KMS-11 (cell line): Measurements from ENCODE around the gene AGL.
"Not testable (repeated sequence)": the region's sequence is repeated elsewhere in the genome, so short reads cannot be mapped to it uniquely, and the experiment has no call there.

ENCODE experiments used
- H2AFZ ChIP-seq: fragments of 200-600 bp; sonication (generic); 2 replicates; pipeline ENCODE4 v1.6.1; 2016; ENCODE audit warnings: antibody characterized with exemption, mixed run types, low read depth
- H3K27ac ChIP-seq: fragments of 200-600 bp; sonication (generic); 2 replicates; pipeline ENCODE4 v1.6.1; 2016; ENCODE audit warnings: mild to moderate bottlenecking, mixed run types
- H3K27me3 ChIP-seq: fragments of 200-600 bp; sonication (generic); 2 replicates; pipeline ENCODE4 v1.6.1; 2017; ENCODE audit warnings: mild to moderate bottlenecking, low read depth, mixed run types, moderate library complexity; ENCODE audit not compliant: insufficient read depth
- H3K36me3 ChIP-seq: fragments of 200-600 bp; sonication (generic); 2 replicates; pipeline ENCODE4 v1.6.1; 2017; ENCODE audit warnings: mild to moderate bottlenecking, mixed run types; ENCODE audit not compliant: insufficient read depth
- H3K4me1 ChIP-seq: fragments of 200-600 bp; sonication (generic); 2 replicates; pipeline ENCODE4 v1.6.1; 2016; ENCODE audit warnings: mild to moderate bottlenecking, low read depth, mixed run types; ENCODE audit not compliant: poor library complexity, severe bottlenecking
- H3K4me2 ChIP-seq: fragments of 200-600 bp; sonication (generic); 2 replicates; pipeline ENCODE4 v1.7.0; 2016; ENCODE audit warnings: mild to moderate bottlenecking, mixed run types
- H3K4me3 ChIP-seq: fragments of 200-600 bp; sonication (generic); IDR thresholded peaks from 2 replicates; pipeline ENCODE4 v1.6.1; 2017; ENCODE audit warnings: low read depth, low read length, mixed read lengths; ENCODE audit not compliant: insufficient read depth
- H3K79me2 ChIP-seq: fragments of 200-600 bp; sonication (generic); 2 replicates; pipeline ENCODE4 v1.6.1; 2016; ENCODE audit warnings: low read depth, mixed run types; ENCODE audit not compliant: insufficient read depth
- H3K9ac ChIP-seq: fragments of 200-600 bp; sonication (generic); 2 replicates; pipeline ENCODE4 v1.6.1; 2016; ENCODE audit warnings: mild to moderate bottlenecking, mixed run types
- H4K20me1 ChIP-seq: fragments of 200-600 bp; sonication (generic); 2 replicates; pipeline ENCODE4 v1.6.1; 2016; ENCODE audit warnings: mild to moderate bottlenecking, mixed run types; ENCODE audit not compliant: insufficient read depth
- CTCF ChIP-seq: fragments of 200-600 bp; sonication (generic); conservative IDR thresholded peaks from 2 replicates; pipeline ENCODE4 v1.6.1; 2017; ENCODE audit warnings: low read depth, mild to moderate bottlenecking, antibody characterized with exemption, low read length, moderate library complexity, mixed read lengths

Gene AGL

GRCh38 chr1:99855914-99856450, 5.8 kb downstream of the AGL start:
- H3K4me3 ChIP-seq = no peak overlapping the region
- no peak overlapping the region for H3K9ac ChIP-seq
- H3K4me1 ChIP-seq = peaks cover 11% of the 10 kb centered on the region
- H3K4me2 ChIP-seq = no peak overlapping the region
- H3K27ac ChIP-seq = no peak overlapping the region
- no peak for TF ChIP-seq CTCF
- no peaks in the 10 kb centered on the region for H4K20me1 ChIP-seq
- no peak overlapping the region for H2AFZ ChIP-seq
- H3K27me3 ChIP-seq = no peaks in the 10 kb centered on the region
- no peaks in the 10 kb centered on the region for H3K36me3 ChIP-seq
- H3K79me2 ChIP-seq = no peaks in the 10 kb centered on the region

GRCh38 chr1:99857041-99857440, 6.9 kb downstream of the AGL start:
- not testable (repeated sequence) for H3K4me3 ChIP-seq, H3K9ac ChIP-seq, H3K79me2 ChIP-seq, H3K4me2 ChIP-seq, H3K27ac ChIP-seq, H3K27me3 ChIP-seq, H4K20me1 ChIP-seq, H3K36me3 ChIP-seq, H2AFZ ChIP-seq, H3K4me1 ChIP-seq

GRCh38 chr1:99858286-99858685, 8.1 kb downstream of the AGL start:
- Histone ChIP-seq H3K36me3 (no peaks in the 10 kb centered on the region), H3K9ac (no peak overlapping the region), H3K79me2 (no peaks in the 10 kb centered on the region), H2AFZ (no peak overlapping the region), H3K4me3 (no peak overlapping the region), H4K20me1 (no peaks in the 10 kb centered on the region), H3K27me3 (no peaks in the 10 kb centered on the region), H3K4me2 (no peak overlapping the region), H3K4me1 (no peaks in the 10 kb centered on the region), H3K27ac (no peak overlapping the region)
- TF ChIP-seq CTCF = no peak

- H2AFZ ChIP-seq = no peak overlapping the region
- H3K4me1 ChIP-seq = no peaks in the 10 kb centered on the region
- no peaks in the 10 kb centered on the region for H3K27me3 ChIP-seq
- H4K20me1 ChIP-seq = no peaks in the 10 kb centered on the region
- no peaks in the 10 kb centered on the region for H3K36me3 ChIP-seq
- H3K27ac ChIP-seq = no peak overlapping the region
- no peak for TF ChIP-seq CTCF
- H3K4me3 ChIP-seq = no peak overlapping the region
- H3K4me2 ChIP-seq = no peak overlapping the region
- no peak overlapping the region for H3K9ac ChIP-seq
- no peaks in the 10 kb centered on the region for H3K79me2 ChIP-seq
Observed at GRCh38 chr1:99858881-99859280, 8.7 kb downstream of the AGL start.

GRCh38 chr1:99860703-99861102, 10.5 kb downstream of the AGL start:
- Histone ChIP-seq H3K4me2 (no peak overlapping the region), H3K4me1 (no peaks in the 10 kb centered on the region), H3K4me3 (no peak overlapping the region), H2AFZ (no peak overlapping the region), H4K20me1 (no peaks in the 10 kb centered on the region), H3K27ac (no peak overlapping the region), H3K79me2 (no peaks in the 10 kb centered on the region), H3K9ac (no peak overlapping the region), H3K27me3 (no peaks in the 10 kb centered on the region), H3K36me3 (no peaks in the 10 kb centered on the region)
- TF ChIP-seq CTCF = no peak
